ENCODE measurements around the gene NPBWR2.

Gene NPBWR2

DNA sequence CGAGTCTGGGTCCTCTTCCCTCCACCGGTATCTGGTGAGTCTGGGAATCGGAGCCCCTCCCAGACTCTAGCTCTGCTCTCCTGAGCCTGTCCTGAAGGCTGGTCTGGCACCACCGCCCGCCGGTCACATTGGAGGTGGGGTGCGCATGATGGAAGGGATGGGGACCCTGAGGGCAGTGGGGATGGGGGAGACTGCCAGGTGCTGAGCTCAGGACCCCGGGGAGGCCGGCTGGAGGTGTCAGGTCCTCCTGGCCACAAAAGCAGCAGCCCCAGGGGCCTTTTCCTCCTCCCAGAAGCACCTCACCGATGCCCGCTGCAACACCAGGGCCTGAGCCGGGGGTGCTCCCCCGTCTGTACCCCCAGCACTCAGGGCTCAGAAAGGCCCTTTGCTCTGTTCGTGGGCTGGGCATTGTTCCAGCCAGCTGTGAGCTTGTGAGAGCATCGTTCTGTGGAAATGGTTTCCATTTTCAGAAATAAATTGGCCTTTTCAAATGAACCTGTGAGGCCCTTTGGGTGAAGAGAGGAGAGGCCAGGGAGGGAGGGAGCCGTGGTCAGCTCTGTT, 2.5 kb upstream of the NPBWR2 start:
- H3K4me1 ChIP-seq (ENCODE audit: low read depth, poor library complexity, severe bottlenecking), result no peaks in the 10 kb centered on the region
- no peaks in the 10 kb centered on the region for H3K79me2 ChIP-seq (ENCODE audit: insufficient read depth, low read depth)
- H4K20me1 ChIP-seq (ENCODE audit: insufficient read depth), result no peaks in the 10 kb centered on the region
- H3K9ac ChIP-seq, result no peak overlapping the region
- no peak overlapping the region for H3K4me2 ChIP-seq
- H3K27ac ChIP-seq, result no peak overlapping the region
- peaks cover 92% of the 10 kb centered on the region for H3K27me3 ChIP-seq (ENCODE audit: insufficient read depth, low read depth)
- H3K36me3 ChIP-seq (ENCODE audit: insufficient read depth), result no peaks in the 10 kb centered on the region
- TF ChIP-seq, protein P1, sequence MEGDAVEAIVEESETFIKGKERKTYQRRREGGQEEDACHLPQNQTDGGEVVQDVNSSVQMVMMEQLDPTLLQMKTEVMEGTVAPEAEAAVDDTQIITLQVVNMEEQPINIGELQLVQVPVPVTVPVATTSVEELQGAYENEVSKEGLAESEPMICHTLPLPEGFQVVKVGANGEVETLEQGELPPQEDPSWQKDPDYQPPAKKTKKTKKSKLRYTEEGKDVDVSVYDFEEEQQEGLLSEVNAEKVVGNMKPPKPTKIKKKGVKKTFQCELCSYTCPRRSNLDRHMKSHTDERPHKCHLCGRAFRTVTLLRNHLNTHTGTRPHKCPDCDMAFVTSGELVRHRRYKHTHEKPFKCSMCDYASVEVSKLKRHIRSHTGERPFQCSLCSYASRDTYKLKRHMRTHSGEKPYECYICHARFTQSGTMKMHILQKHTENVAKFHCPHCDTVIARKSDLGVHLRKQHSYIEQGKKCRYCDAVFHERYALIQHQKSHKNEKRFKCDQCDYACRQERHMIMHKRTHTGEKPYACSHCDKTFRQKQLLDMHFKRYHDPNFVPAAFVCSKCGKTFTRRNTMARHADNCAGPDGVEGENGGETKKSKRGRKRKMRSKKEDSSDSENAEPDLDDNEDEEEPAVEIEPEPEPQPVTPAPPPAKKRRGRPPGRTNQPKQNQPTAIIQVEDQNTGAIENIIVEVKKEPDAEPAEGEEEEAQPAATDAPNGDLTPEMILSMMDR (conservative IDR thresholded peaks at IDR 0.05; ENCODE audit: low read depth, low read length), result no peak
- no peak overlapping the region for H3K4me3 ChIP-seq (IDR thresholded peaks at IDR 0.05; ENCODE audit: insufficient read depth, low read depth, low read length)
- H2AFZ ChIP-seq (ENCODE audit: low read depth), result no peak overlapping the region

DNA sequence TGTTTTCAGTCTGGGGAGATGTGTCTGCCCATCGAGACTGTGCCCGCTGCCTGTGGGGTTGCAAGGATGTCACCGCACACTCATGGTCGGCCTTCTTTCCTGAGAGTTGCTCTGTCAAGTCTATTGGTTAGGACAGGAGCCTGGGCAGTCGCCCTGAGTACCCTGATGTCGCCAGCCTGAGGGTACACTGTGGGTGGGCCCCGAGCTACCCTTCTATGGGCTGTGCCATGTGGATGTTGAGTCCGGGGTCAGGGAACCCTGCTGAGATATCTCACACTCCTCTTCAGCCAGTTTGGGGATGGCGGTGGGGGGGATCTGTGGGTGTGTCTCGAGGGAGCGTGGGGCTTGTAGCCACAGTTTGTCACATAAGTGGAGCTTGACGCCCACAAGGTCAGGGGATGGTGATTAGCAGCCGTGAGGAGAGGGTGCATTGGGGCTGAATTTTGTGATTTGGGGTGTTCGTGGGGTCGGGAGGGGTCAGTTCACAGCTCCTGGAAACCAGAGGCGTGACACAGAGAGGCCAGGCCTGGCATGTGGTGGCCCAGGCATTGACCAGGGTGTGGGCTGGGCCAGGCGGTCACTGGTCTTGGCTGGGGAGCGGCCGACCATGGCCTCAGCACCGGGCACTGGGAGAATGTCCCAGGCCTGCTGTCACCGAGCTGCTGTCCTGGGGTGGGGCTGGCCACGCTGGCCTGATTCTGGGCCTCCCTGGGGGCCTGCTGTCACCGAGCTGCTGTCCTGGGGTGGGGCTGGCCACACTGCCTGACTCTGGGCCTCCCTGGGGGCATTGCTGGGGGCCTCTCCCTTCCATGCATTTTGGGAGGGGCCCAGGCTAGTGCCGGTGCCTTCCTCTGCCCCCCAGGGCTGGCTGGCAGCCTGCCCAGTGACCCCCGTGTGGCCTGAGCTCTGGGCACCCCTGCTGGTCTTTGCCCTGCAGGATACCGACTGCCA, 1.6 kb upstream of the NPBWR2 start:
- peaks cover 91% of the 10 kb centered on the region for H3K27me3 ChIP-seq (ENCODE audit: insufficient read depth, low read depth)
- H3K36me3 ChIP-seq (ENCODE audit: insufficient read depth), result no peaks in the 10 kb centered on the region
- no peak overlapping the region for H2AFZ ChIP-seq (ENCODE audit: low read depth)
- no peaks in the 10 kb centered on the region for H4K20me1 ChIP-seq (ENCODE audit: insufficient read depth)
- no peak overlapping the region for H3K9ac ChIP-seq
- H3K27ac ChIP-seq, result no peak overlapping the region
- no peaks in the 10 kb centered on the region for H3K79me2 ChIP-seq (ENCODE audit: insufficient read depth, low read depth)
- no peaks in the 10 kb centered on the region for H3K4me1 ChIP-seq (ENCODE audit: low read depth, poor library complexity, severe bottlenecking)
- no peak overlapping the region for H3K4me3 ChIP-seq (IDR thresholded peaks at IDR 0.05; ENCODE audit: insufficient read depth, low read depth, low read length)
- H3K4me2 ChIP-seq, result no peak overlapping the region
- TF ChIP-seq, protein P1 (conservative IDR thresholded peaks at IDR 0.05; ENCODE audit: low read depth, low read length), result no peak

DNA sequence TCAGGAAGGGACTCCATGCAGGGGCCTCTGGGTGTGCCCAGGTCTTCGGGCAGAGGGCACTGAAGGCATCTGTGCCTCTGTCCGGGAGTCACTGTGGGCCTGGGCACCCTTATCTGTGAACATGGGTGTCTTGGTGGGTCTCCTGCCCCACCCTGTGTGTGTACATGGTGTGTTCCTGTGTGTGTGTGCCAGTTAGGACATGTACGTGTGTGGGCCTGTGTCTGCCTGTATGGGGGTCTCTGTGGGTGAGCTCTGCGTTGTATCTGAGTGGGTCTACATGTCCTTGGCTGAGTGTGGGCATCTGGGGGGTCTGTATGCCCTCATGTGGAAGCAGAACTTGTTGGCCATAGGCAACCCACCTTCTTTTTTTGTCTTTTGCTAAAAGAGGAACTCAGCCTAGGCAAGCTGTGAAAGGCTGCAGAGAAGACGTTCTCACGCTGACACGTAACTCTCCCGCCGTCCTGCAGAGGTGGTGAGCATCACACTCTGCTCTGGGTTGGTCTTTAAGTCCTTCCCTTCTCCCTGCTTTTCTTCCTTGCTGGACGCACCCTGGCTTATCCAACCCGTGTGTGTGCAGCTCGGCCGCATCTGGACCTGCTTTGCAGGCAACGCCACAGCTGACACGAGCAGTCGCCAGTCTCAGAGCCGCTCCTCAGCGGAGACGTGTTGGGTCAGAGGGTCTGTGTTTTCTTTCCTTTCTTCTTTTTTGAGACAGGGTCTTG, 532 bp upstream of the NPBWR2 start:
- H3K27me3 ChIP-seq (ENCODE audit: insufficient read depth, low read depth), result peaks cover 91% of the 10 kb centered on the region
- no peaks in the 10 kb centered on the region for H4K20me1 ChIP-seq (ENCODE audit: insufficient read depth)
- H3K4me2 ChIP-seq, result no peak overlapping the region
- no peaks in the 10 kb centered on the region for H3K36me3 ChIP-seq (ENCODE audit: insufficient read depth)
- no peak overlapping the region for H3K9ac ChIP-seq
- H3K79me2 ChIP-seq (ENCODE audit: insufficient read depth, low read depth), result no peaks in the 10 kb centered on the region
- H3K4me3 ChIP-seq (IDR thresholded peaks at IDR 0.05; ENCODE audit: insufficient read depth, low read depth, low read length), result no peak overlapping the region
- no peak overlapping the region for H2AFZ ChIP-seq (ENCODE audit: low read depth)
- TF ChIP-seq, protein P1 (conservative IDR thresholded peaks at IDR 0.05; ENCODE audit: low read depth, low read length), result no peak
- no peak overlapping the region for H3K27ac ChIP-seq
- no peaks in the 10 kb centered on the region for H3K4me1 ChIP-seq (ENCODE audit: low read depth, poor library complexity, severe bottlenecking)

DNA sequence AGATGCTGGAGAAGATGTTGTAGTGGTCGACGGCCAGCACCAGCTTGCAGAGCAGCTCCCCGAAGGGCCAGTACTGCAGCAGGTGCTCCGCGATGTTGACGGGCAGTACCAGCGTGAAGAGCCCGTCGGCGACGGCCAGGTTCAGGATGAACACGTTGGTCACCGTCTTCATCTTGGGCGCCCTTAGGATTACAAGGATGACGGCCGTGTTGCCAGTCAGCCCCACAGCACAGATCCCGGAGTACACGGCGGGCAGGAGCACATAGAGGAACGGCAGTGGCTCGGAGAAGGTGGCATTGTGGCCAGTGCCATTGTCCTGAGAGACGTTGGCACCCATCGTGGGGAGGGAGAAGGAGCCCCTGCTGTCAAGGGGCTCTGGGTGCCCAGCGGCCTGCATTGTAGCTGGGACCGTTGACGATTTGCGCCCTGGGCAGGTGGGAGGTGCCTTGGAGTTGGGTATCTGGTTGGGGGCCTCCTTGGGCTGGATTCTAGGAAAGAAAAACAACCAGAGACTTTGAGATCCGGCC, 867 bp downstream of the NPBWR2 start:
- Histone ChIP-seq H4K20me1 (ENCODE audit: insufficient read depth) (no peaks in the 10 kb centered on the region), H2AFZ (ENCODE audit: low read depth) (no peak overlapping the region), H3K4me3 (IDR thresholded peaks at IDR 0.05; ENCODE audit: insufficient read depth, low read depth, low read length) (no peak overlapping the region), H3K9ac (no peak overlapping the region), H3K27ac (no peak overlapping the region), H3K36me3 (ENCODE audit: insufficient read depth) (no peaks in the 10 kb centered on the region), H3K79me2 (ENCODE audit: insufficient read depth, low read depth) (no peaks in the 10 kb centered on the region), H3K4me1 (ENCODE audit: low read depth, poor library complexity, severe bottlenecking) (no peaks in the 10 kb centered on the region), H3K27me3 (ENCODE audit: insufficient read depth, low read depth) (peaks cover 90% of the 10 kb centered on the region), H3K4me2 (no peak overlapping the region)
- TF ChIP-seq, protein P1 (conservative IDR thresholded peaks at IDR 0.05; ENCODE audit: low read depth, low read length), result no peak
